Activated gamma-delta T cell (primary cell): Measurements from ENCODE around the gene KIF6.

Experiments used
- DNase-seq: peaks from one replicate; lab custom pipeline; 2025; lab: John Stamatoyannopoulos, UW

Gene KIF6

DNA sequence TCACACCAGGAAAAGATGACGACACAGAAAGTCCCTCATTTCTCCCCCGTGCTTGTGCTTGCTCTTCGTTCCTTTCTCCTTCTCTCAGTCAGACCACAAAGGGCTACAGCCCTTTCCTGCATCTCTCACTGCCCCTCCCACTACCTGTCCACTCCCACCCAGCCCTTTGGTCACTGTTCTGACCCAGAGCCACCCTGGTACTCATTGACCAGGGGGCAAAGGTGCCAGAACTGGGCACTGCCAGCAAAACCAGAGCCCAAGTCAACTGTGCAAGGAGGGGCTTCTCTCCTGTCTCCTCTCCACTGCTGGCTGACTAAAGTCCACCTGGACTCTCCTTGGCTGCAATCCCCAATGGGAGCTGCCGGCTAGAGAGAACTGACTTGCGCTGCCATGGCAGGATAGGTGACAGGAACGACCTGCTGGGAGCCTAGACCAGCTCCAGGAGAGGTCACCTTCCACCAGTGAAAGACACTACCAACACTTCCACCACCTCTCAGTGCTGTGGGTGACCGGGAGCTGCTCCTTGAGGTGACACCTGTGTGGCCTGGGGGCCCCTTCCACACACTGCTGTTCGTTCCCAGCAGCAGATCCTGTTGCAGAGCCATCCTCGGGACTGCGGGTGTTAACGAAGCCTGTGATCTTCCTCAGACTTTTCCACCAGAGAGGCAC is 443.8 kb downstream of the KIF6 start:
- no peak for DNase-seq

- no peak for DNase-seq
Observed at GRCh38 chr6:39280247-39280731, 444.9 kb downstream of the KIF6 start.
